GM21576 (cell line): Measurements from ENCODE around the gene CAPZB.
"Not testable (repeated sequence)": the region's sequence is repeated elsewhere in the genome, so short reads cannot be mapped to it uniquely, and the experiment has no call there.

Experiments
- ATAC-seq: cut with Tn5 transposase; IDR thresholded peaks from one replicate; pipeline ENCODE4 v1.9.1; 2021; ENCODE audit warnings: mild to moderate bottlenecking, moderate library complexity; ENCODE audit not compliant: unreplicated experiment

Gene CAPZB

DNA sequence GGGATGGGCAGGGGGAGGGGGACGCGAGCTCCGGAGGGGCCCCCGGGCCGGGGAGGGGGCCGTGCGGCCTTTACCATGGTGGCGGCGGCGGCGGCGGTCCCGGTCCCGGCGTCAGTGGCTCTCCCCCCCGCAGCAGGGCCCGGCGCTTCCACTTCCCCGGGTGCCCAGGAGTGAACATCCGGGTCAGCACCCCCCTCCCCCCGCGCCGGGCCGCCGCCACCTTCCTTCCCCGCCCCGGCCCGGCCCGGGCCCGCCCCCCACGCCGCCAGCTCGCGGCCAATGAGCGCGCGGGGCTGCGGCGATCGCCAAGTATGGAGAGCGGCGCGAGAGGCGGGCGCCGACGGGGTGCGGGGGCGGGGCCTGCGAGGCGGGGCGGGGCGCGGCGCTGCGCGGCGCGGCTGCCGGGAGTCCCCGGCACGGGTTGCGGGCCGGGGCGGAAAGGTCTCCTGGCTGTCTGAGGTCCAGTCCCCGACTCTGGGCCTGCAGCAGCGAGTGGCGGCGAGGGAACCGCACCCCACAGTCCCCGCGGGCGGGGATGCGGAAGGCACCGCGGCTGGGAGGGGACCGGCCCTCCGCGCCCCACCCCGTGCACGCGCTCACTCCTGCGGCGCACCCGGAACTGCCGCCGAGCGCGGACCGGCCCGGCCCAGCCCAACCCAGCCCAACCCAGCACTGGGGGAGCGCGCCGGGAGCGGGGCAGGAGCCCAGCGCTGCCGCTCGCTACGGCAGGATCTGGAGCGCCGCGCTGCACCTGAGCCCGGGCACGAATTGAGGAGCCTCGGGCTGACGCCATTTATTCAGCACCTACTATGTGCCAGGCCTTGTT is at the start of gene CAPZB:
Gene CAPZB, minus strand, starts transcription at position 178 of the 826 bp plus-strand sequence. Its CDS starts 101 bp downstream, at position 77.
- ATAC-seq = peak; percentile 72

DNA sequence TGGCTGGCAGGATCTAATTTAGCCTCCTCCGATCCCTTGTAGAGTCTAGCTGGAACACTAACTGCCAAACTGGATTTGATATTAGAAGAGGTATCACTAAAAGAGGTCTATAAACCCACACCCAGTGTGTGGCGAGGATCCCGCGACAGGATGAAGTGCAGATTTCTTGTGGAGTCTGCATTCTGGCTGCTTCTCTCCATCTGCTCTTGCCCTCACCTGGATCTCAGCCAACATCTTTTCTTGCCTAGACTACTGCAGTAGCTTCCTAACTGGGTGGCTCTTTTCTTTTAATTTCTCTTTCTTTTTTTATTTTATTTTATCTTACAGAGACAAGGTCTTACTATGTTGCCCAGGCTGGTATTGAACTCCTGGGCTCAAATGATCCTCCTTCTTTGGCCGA is 48.9 kb upstream of the CAPZB start:
- no peak for ATAC-seq

DNA sequence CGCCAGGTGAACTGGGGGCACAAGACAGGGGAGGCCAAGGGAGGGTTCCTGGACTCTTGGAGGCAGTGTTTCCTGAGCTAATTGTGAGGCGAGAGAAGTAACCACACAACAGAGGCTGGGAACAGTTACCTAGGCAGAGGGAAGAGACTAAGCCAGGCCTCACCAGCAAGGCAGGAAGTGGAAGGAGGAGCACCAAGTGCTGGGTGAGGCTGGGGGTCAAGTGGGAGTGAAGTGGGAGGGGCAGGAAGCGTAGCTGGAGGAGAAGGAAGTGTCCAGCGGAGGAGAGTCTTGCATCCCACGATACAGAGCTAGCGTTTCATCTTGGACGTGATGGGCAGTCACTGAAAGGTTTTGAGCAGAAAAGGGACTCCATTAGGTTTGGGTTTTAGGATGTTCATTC is 48.3 kb upstream of the CAPZB start:
- no peak for ATAC-seq

- ATAC-seq = no peak
These were observed 47.2 kb upstream of the CAPZB start for GRCh38 chr1:19532519-19532918.

DNA sequence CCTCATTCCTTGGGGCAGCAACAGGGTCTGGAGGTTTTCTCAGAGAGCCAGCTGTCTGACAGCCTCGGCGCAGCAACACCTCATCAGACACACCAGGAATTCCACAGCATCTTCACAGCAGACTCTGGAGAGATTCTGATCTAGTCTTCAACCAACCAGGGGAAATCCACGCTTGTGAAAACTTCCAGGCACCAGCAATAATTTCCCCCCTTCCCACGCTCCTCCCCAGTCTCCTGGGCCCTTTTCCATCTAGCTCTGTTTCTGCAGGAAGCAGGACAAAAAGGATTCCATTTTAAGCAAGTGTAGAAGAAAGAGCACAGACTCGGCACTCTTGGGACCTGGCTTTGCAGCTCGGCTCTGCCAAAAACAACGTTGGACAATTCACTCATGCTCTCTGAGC is 44.3 kb upstream of the CAPZB start:
- ATAC-seq = no peak

DNA sequence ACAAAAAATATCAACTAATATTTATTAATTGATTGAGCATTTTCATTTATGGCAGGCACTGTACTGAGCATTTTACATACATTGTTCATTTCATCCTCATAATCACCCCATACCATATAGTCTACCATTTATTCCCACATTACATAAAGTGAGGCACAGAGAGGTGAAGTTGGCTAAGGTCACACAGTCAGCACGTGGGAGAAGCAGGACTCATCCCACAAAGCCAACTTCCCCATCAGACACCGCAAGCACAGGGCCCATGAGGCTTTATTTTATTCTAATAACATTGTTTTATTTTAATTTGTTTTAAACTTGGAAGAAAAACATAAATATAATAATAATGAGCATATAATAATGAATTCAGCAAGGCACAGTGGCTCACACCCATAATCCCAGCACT is 43.1 kb upstream of the CAPZB start:
- ATAC-seq = no peak

DNA sequence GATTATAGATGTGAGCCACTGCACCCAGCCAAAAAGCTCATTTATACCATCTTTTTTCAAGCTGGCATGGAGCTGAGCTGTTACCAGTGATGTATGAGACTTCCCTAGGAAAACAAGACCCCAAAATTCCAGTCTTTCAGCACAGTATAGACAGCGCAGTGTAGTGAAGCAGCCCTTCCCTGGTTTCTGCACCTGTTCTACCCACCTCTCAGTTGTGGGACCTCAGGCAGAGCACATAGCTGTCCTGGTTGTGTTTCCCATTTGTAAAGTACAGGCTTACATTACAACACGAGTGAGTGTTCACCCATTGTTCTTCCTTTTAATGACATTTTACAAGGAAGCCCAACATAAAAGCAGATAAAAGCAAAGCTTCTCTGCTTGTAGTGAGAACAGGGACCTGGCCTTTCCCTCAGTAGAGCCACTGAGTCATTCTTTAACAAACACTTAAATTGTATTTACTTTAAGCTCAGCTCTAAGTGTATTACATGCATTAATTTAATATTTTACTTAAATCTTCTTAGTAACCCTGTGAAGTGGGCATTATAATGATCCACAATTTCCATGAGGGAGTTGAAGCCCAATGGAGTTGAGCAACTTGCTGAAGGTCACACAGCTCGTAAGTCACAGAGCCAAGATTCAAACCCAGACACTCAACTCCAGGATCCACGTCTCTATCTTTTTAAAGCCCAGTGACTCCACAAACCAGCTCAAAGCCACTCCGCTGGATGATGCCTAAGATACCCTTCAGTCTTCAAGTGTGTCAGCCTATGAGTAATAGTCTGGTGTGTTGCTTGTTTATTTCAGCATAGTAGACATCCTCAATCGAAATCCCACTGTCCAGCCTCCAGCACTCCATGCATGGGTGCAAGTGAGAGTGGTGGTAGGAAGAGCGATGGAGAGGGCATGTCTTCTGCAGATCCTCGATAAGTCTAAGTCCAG is 40.5 kb upstream of the CAPZB start:
- ATAC-seq = no peak

DNA sequence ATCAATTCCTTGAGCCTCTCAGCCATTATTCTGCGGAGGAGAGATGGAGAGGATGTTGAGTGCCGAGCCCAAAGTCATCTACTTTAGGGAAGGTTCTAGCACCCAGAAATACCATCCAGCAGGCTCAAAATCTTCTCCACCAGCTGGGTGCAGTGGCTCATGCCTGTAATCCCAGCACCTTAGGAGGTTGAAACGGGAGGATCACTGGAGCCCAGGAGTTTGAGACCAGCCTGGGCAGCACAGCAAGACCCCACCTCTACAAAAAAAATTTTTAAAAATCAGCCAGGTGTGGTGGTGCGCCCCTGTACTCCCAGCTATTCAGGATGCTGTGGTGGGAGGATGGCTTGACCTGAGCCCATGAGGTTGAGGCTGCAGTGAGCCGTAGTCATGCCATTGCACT is 39.5 kb upstream of the CAPZB start:
- no peak for ATAC-seq

DNA sequence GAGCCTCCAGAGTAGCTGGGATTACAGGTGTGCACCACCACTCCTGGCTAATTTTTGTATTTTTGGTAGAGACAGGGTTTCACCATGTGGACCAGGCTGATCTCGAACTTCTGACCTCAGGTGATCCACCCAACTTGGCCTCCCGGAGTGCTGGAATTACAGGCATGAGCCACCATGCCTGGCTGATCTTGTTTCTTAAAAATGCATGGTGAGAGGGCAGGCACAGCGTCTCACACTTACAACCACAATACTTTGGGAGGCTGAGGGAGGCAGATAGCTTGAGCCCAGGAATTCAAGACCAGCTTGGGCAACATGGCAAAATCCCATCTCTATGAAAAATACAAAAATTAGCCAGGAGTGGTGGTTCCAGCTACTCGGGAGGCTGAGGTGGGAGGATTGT is 37.2 kb upstream of the CAPZB start:
- ATAC-seq = not testable (repeated sequence)

DNA sequence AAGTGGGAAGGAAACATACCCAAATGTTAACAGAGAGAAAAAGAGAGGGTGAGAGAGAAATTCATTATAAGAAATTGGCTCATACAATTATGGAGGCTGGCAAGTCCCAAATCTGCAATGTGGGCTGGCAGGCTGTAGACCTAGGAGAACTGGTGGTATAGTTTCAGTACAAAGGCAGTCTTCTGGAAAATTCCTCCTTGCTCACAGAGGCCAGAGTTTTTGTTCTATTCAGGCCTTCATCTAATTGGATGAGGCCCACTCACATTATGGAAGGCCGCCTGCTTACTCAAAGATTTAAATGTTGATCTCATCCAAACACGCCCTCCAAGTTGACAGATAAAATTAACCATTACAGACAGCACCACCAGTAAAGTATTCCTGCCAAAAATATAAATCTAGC is 36.1 kb upstream of the CAPZB start:
- no peak for ATAC-seq

GRCh38 chr1:19517017-19517416 is 31.7 kb upstream of the CAPZB start:
- ATAC-seq = no peak

DNA sequence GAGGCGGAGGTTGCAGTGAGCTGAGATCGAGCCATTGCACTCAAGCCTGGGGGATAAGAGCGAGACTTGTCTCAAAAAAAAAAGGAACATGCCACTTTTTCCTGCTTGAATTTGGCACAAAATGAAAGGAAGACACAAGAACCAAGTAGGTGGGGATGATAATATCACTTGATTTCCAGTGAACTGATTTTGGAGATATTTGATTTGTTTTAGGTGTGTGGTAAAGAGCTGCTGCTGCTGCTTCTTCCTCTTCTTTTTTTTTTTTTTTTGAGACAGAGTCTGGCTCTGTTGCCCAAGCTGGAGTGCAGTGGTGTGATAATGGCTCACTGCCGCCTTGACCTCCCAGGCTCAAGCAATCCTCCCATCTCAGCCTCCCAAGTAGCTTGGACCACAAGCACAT is 29.9 kb upstream of the CAPZB start:
- ATAC-seq = no peak

- ATAC-seq = no peak
These were observed 29.1 kb upstream of the CAPZB start for GRCh38 chr1:19514391-19514831.

DNA sequence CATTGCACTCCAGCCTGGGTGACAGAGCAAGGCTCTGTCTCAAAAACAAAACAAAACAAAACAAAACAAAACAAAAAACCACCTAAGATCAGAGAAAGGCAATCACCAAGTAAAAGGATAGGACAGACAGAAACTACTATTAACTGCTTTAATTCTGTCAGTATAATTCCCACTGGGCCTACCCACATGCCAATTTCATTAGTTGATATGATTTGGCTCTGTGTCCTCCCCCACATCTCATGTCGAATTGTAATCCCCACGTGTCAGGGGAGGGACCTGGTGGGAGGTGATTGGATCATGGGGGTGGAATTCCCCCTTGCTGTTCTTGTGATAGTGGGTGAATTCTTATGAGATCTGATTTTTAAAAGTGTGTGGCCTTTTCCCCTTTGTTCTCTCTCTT is 27.2 kb upstream of the CAPZB start:
- ATAC-seq = no peak

DNA sequence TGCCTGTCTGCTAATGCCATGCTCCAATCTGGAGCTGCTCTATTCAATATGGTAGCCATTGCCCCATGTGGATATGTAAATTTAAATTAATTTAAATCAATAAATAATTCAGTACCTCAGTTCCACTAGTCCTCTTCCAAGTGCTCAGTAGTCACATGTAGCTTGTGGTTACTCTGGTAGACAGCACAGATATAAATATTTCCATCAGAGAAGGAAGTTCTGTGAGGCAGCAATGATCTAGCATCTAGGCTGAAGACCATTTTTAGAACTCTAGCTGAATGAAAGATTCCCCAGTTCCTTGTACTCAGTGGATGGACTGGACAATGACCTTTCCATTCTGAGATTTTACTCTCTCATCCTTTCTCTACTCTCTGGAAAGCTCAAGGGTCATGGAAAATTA is 25.8 kb upstream of the CAPZB start:
- no peak for ATAC-seq

DNA sequence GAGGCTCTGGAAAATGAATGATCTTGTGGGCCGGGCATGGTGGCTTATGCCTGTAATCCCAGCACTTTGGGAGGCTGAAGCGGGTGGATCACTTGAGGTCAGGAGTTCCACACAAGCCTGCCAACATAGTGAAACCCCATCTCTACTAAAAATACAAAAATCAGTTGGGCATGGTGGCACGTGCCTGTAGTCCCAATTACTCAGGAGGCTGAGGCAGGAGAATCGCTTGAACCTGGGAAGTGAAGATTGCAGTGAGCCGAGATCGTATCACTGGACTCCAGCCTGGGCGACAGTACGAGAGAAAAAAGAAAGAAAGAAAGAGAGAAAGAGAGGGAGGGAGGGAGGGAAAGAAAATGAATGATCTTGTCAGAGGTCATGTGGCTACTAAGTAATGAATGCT is 24.3 kb upstream of the CAPZB start:
- ATAC-seq = not testable (repeated sequence)

DNA sequence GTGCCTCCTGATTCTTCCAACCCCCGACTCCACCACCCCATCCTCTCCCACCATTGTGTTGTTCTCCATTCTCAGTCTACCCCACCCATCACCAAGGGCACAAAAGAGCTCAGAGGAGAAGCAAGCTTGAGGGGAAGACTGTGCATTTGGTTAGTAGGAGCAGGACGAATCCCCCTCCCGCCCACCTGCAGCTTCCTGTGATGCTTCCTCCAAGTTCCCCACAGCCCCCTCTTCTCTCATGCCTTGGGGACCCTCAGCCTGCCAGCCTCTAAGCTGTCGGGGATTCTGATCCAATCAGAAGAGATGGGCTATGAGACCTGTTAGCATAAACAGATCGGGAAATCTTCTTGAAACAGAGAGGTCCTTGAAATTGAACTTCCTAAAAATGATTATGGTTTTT is 22.2 kb upstream of the CAPZB start:
- no peak for ATAC-seq

DNA sequence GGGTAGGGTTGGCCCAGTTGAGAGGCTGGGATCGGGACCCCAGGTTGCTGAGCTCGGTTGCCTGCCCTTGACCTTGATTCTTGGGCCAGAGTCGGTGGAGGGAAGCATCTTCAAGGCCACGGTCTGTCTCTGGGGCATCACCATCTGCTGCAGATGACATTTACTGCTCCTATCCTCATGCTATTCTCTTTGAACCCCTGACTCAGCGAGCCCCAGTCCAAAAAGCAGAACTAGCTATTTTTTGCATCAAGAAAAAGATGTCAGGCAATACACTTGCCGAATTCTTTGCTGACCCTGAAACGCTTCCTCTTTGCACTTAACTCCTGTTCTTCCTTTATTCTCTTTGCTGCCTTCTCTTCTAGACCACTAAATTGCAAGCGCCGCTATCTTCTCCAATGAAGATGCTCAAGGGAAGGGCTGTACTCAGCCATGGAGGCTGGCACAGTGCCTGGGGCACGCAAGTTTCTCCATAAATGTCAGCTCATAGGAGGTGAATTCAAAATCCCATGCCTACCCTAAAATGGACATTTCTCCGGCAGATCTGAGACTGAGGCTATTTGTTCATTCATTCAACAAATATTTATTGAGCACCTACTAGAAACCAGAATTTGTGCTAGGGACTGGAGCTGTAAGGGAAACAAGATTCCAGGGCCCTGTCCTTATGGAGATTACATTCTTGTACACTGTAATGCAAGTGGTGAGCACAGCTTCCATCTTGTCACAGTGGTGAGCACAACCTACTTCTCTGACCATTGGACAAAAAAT is 20.5 kb upstream of the CAPZB start:
- no peak for ATAC-seq

- ATAC-seq = no peak
These were observed 19.7 kb upstream of the CAPZB start for GRCh38 chr1:19504796-19505692.

GRCh38 chr1:19502284-19502683 is 16.9 kb upstream of the CAPZB start:
- ATAC-seq = not testable (repeated sequence)
